GM21529 (cell line): ENCODE measurements around the gene DCTN5.

Source experiments
- ATAC-seq: cut with Tn5 transposase; IDR thresholded peaks from one replicate; pipeline ENCODE4 v1.9.1; 2021; ENCODE audit not compliant: unreplicated experiment

Gene DCTN5

GRCh38 chr16:23724096-23724784 is 83.0 kb downstream of the DCTN5 start:
- ATAC-seq = no peak

- no peak for ATAC-seq
These were observed 83.5 kb downstream of the DCTN5 start for GRCh38 chr16:23724785-23725131.

GRCh38 chr16:23726710-23727109 is 85.4 kb downstream of the DCTN5 start:
- ATAC-seq = no peak
